SH-SY5Y (cell line): Measurements from ENCODE around the gene CTNNA3.

ENCODE experiments used
- GATA2 ChIP-seq: IDR thresholded peaks from 2 replicates; pipeline ENCODE4 v1.6.1; 2011; ENCODE audit warnings: mild to moderate bottlenecking, low read depth, low read length
- GATA3 ChIP-seq: IDR thresholded peaks from 2 replicates; pipeline ENCODE4 v1.6.1; 2011; ENCODE audit warnings: low read depth, mild to moderate bottlenecking, low read length, moderate library complexity

DNA sequence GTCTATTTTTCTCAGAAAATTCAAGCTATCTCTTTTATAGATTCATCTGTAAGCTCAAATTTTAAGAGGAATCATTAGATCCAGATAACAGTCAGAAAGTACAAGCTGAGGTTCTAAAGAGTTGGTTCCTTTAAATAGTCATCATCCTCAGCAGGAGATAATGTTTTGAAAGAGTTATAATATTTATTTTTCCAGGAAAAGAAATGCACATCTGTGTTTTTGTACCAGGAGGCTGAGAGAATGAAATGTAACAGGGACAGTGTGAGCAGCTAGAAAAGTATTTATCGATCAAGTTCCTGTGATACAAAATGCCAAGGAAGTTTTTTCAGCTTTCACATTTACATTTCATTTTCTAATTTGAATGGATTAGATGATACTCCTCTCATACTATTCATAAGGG is 890.4 kb downstream of the CTNNA3 start:
- no peak for TF ChIP-seq GATA2
- TF ChIP-seq GATA3, result no peak
